IMR-90 (cell line): ENCODE results near the gene C9orf78. TPM values are rescaled to one million over a fixed set of nuclear protein-coding genes. Genes with fewer than 3 reads are reported as not detected.

Experiments used
- ATAC-seq: fragments of 200-7000 bp; cut with Tn5 transposase; 2 replicates; pipeline ENCODE4 v1.9.1; 2020; ENCODE audit warnings: low read depth, mild to moderate bottlenecking, moderate library complexity
- BruUV-seq: library from RNA; stranded (reverse); fragments of 400-500 nt; replicated peaks from 2 replicates; lab custom pipeline; 2021; lab: Mats Ljungman, UMichigan
- CTCF ChIA-PET: fragments of 300-600 bp; formaldehyde crosslinking; extraction: SDS; loops from one replicate; lab custom pipeline; 2021; ENCODE audit warnings: antibody characterized with exemption; lab: Yijun Ruan, JAX
- POLR2A ChIA-PET: fragments of 300-600 bp; sonication (Branson Sonifier 250); formaldehyde crosslinking; loops from one replicate; lab custom pipeline; 2022; ENCODE audit warnings: antibody characterized with exemption; ENCODE audit not compliant: unreplicated experiment; lab: Charles Lee
- DNase-seq: peaks from one replicate; pipeline ENCODE4 v3.0.0; 2013
- H2AFZ ChIP-seq: replicated peaks from 2 replicates; pipeline ENCODE3; 2013; ENCODE audit warnings: low read length, mild to moderate bottlenecking; ENCODE audit not compliant: poor library complexity
- H2AK5ac ChIP-seq: 2 replicates; pipeline ENCODE4 v1.6.1; 2013; ENCODE audit warnings: low read depth, low read length, inconsistent platforms
- H2AK9ac ChIP-seq: replicated peaks from 2 replicates; pipeline ENCODE3; 2013; ENCODE audit warnings: mild to moderate bottlenecking, low read depth, low read length, moderate library complexity; ENCODE audit not compliant: poor library complexity
- H2BK120ac ChIP-seq: 2 replicates; pipeline ENCODE4 v1.6.1; 2013; ENCODE audit warnings: low read depth, low read length, inconsistent platforms
- H2BK15ac ChIP-seq: 3 replicates; pipeline ENCODE4 v1.6.1; 2013; ENCODE audit warnings: low read depth, low read length, inconsistent platforms
- H2BK20ac ChIP-seq: 2 replicates; pipeline ENCODE4 v1.6.1; 2013; ENCODE audit warnings: low read depth, mild to moderate bottlenecking, inconsistent platforms, low read length, moderate library complexity
- H2BK5ac ChIP-seq: 2 replicates; pipeline ENCODE4 v1.6.1; 2013; ENCODE audit warnings: mild to moderate bottlenecking, low read depth, low read length, inconsistent platforms; ENCODE audit not compliant: poor library complexity, severe bottlenecking
- H3K14ac ChIP-seq: replicated peaks from 2 replicates; pipeline ENCODE4 v1.6.1; 2013; ENCODE audit warnings: low read depth, low read length, inconsistent platforms
- H3K18ac ChIP-seq: 2 replicates; pipeline ENCODE4 v1.6.1; 2013; ENCODE audit warnings: low read depth, low read length, control low read depth
- H3K23ac ChIP-seq: 2 replicates; pipeline ENCODE4 v1.6.1; 2013; ENCODE audit warnings: low read depth, low read length, inconsistent platforms
- H3K27ac ChIP-seq: 2 replicates; pipeline ENCODE4 v1.5.1; 2013; ENCODE audit warnings: mild to moderate bottlenecking, control low read depth, low read length; ENCODE audit not compliant: insufficient read depth
- H3K27me3 ChIP-seq: 2 replicates; pipeline ENCODE4 v1.6.1; 2013; ENCODE audit warnings: low read length; ENCODE audit not compliant: control insufficient read depth, insufficient read depth
- H3K36me3 ChIP-seq: 2 replicates; pipeline ENCODE4 v1.6.1; 2013; ENCODE audit warnings: low read length, mixed read lengths; ENCODE audit not compliant: control insufficient read depth, insufficient read depth
- H3K4ac ChIP-seq: 2 replicates; pipeline ENCODE4 v1.6.1; 2013; ENCODE audit warnings: low read depth, low read length, inconsistent platforms
- H3K4me1 ChIP-seq: 2 replicates; pipeline ENCODE4 v1.6.1; 2013; ENCODE audit warnings: low read length, mixed read lengths; ENCODE audit not compliant: control insufficient read depth, insufficient read depth
- H3K4me2 ChIP-seq: 2 replicates; pipeline ENCODE4 v1.6.1; 2013; ENCODE audit warnings: low read depth, mild to moderate bottlenecking, control low read depth, low read length, moderate library complexity
- H3K4me3 ChIP-seq: 2 replicates; pipeline ENCODE4 v1.5.1; 2013; ENCODE audit warnings: low read depth, mild to moderate bottlenecking, control low read depth, low read length, moderate library complexity; ENCODE audit not compliant: insufficient read depth
- H3K56ac ChIP-seq: 2 replicates; pipeline ENCODE4 v1.6.1; 2013; ENCODE audit warnings: low read length, inconsistent platforms; ENCODE audit not compliant: insufficient read depth; ENCODE audit errors: extremely low read depth
- H3K79me1 ChIP-seq, 2 experiments: 2 replicates each; pipeline ENCODE4 v1.6.1; 2013; ENCODE audit warnings: low read length in 2 of 2, inconsistent platforms in 1 of 2, low read depth in 1 of 2
- H3K9ac ChIP-seq: 2 replicates; pipeline ENCODE4 v1.6.1; 2013; ENCODE audit warnings: low read depth, low read length, control low read depth
- H3K9me1 ChIP-seq: 2 replicates; pipeline ENCODE4 v1.6.1; 2013; ENCODE audit warnings: low read length, inconsistent platforms; ENCODE audit not compliant: insufficient read depth
- H3K9me3 ChIP-seq: 2 replicates; pipeline ENCODE4 v1.6.1; 2013; ENCODE audit warnings: low read length; ENCODE audit not compliant: control insufficient read depth, insufficient read depth
- H4K20me1 ChIP-seq: 2 replicates; pipeline ENCODE4 v1.6.1; 2013; ENCODE audit warnings: low read length, inconsistent platforms; ENCODE audit not compliant: insufficient read depth
- H4K5ac ChIP-seq: 2 replicates; pipeline ENCODE4 v1.6.1; 2013; ENCODE audit warnings: mild to moderate bottlenecking, low read depth, low read length, control low read depth
- H4K8ac ChIP-seq, 2 experiments: 2 replicates each; pipeline ENCODE4 v1.6.1; 2013; ENCODE audit warnings: low read depth in 2 of 2, low read length in 2 of 2, control low read depth in 1 of 2, inconsistent platforms in 1 of 2
- H4K91ac ChIP-seq: 2 replicates; pipeline ENCODE4 v1.6.1; 2013; ENCODE audit warnings: low read depth, low read length, inconsistent platforms; ENCODE audit not compliant: insufficient read depth
- BHLHE40 ChIP-seq: fragments of 150-350 bp; IDR thresholded peaks from 2 replicates; pipeline ENCODE4 v1.6.1; 2016; ENCODE audit warnings: mild to moderate bottlenecking, low read depth, low read length
- MAFK ChIP-seq: IDR thresholded peaks from 2 replicates; pipeline ENCODE4 v1.6.1; 2012; ENCODE audit warnings: low read depth, low read length, improper control_type of control experiment
- RFX5 ChIP-seq: IDR thresholded peaks from 2 replicates; pipeline ENCODE4 v1.8.0; 2012; ENCODE audit warnings: low read depth, mild to moderate bottlenecking, low read length, moderate library complexity
- SMC3 ChIP-seq: fragments of 150-350 bp; IDR thresholded peaks from 2 replicates; pipeline ENCODE4 v1.6.1; 2016; ENCODE audit warnings: low read depth, mild to moderate bottlenecking, antibody characterized with exemption, low read length, moderate library complexity
- WGBS, 2 experiments: methylation state at CpG; one replicate each; pipeline versions ENCODE4 v1.1.5 to v1.1.7; 2013; ENCODE audit warnings: missing lambda C conversion rate in 2 of 2; ENCODE audit not compliant: insufficient read length in 1 of 2; ENCODE audit errors: extremely low coverage in 2 of 2; 5-methylcytosine and 5-hydroxymethylcytosine counted together
- dilution Hi-C: fragments of 300-500 bp; cut with HindIII; formaldehyde crosslinking; loops from one replicate; pipeline ENCODE4 v1.14.3; 2018; ENCODE audit warnings: low sequenced_read_pairs; ENCODE audit not compliant: unreplicated experiment
- in situ Hi-C: fragments of 300-500 bp; cut with MboI; formaldehyde crosslinking; loops from 3 replicates; pipeline ENCODE4 v1.14.3; 2019; ENCODE audit warnings: low sequenced_read_pairs, inconsistent platforms, mixed read lengths
- intact Hi-C: fragments of 100-400 bp; cut with micrococcal nuclease; formaldehyde crosslinking; loops from 2 replicates; pipeline ENCODE4 v1.10.0; 2022
- polyA plus RNA-seq, 3 experiments: library from polyadenylated mRNA; depleted of rRNA; stranded (reverse); fragments of >200 nt; gene quantifications; 2 replicates each; pipeline ENCODE4 v1.2.3, GENCODE V29; 2012; ENCODE audit warnings: low replicate concordance in 1 of 3
- total RNA-seq: library from RNA; depleted of rRNA; stranded (reverse); fragments of >200 nt; gene quantifications from 2 replicates; pipeline ENCODE4 v1.2.3, GENCODE V29; 2012

C9orf78 gene
- total and polyA plus RNA-seq, 2 of the 4 experiments (the other 2 are of a cell fraction) = 29.8 to 46.0 TPM

GRCh38 chr9:129828051-129828450 is 7.0 kb downstream of the C9orf78 start:
- TF ChIP-seq SMC3 = no peak
- no peak for TF ChIP-seq BHLHE40
- TF ChIP-seq RFX5 = no peak
- TF ChIP-seq MAFK = no peak

More at GRCh38 chr9:129828051-129828450, 7.0 kb downstream of the C9orf78 start:
- ATAC-seq = no peak
- dilution Hi-C loops = no loop called here
- H3K4me3 ChIP-seq = no peak overlapping the region
- H3K4me1 ChIP-seq = no peaks in the 10 kb centered on the region
- no peak overlapping the region for H2AFZ ChIP-seq
- no peak overlapping the region for H4K91ac ChIP-seq
- no peaks in the 10 kb centered on the region for H3K27me3 ChIP-seq
- no peak overlapping the region for H3K14ac ChIP-seq
- ChIA-PET POLR2A (no interaction called here), CTCF (no interaction called here)
- peaks cover 30% of the 10 kb centered on the region for H3K36me3 ChIP-seq
- no peaks in the 10 kb centered on the region for H3K9me1 ChIP-seq
- intact Hi-C loops = no loop called here
- H3K56ac ChIP-seq = no peak overlapping the region
- no peak overlapping the region for H4K5ac ChIP-seq
- no peak for DNase-seq
- H2AK5ac ChIP-seq = no peak overlapping the region
- H2BK120ac ChIP-seq = no peak overlapping the region
- no peak overlapping the region for H3K27ac ChIP-seq
- peaks cover 0 to 3% of the 10 kb centered on the region in 2 experiments; a peak in 3 of 4 replicates for H3K79me1 ChIP-seq
- no peak overlapping the region for H3K4me2 ChIP-seq
- no peak overlapping the region for H2BK15ac ChIP-seq
- H2BK5ac ChIP-seq = no peak overlapping the region
- 0 out of 2 replicates have a peak, but pooled peaks cover 1% of the 10 kb centered on the region for H4K20me1 ChIP-seq
- H3K9me3 ChIP-seq = no peaks in the 10 kb centered on the region
- H4K8ac ChIP-seq = no peak overlapping the region
- WGBS, 2 experiments = 100% methylated on average over 2 of the region's 9 CpGs; no CpG with 5 or more reads in 1 of the 2 experiments
- no peak overlapping the region for H2BK20ac ChIP-seq
- no TSS peak for BruUV-seq
- no peak overlapping the region for H3K23ac ChIP-seq
- no peak overlapping the region for H3K4ac ChIP-seq
- no peak overlapping the region for H2AK9ac ChIP-seq
- no peak overlapping the region for H3K18ac ChIP-seq
- in situ Hi-C loops = no loop called here
- H3K9ac ChIP-seq = no peak overlapping the region
